ENCODE data around the gene DNAJA2.
"Not testable (repeated sequence)": the region's sequence is repeated elsewhere in the genome, so short reads cannot be mapped to it uniquely, and the experiment has no call there.

DNA sequence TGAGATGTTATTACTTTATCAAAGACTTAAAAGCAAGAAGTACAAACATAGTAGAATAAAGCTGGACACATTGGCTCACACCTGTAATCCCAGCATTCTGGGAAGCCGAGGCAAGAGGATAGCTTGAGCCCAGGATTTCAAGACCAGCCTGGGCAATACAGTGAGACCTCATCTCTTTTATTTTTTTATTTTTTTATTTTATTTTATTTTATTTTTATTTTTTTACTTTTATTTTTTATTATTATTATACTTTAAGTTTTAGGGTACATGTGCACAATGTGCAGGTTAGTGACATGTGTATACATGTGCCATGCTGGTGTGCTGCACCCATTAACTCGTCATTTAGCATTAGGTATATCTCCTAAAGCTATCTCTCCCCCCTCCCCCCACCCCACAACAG, 37.3 kb upstream of the DNAJA2 start:
- TF ChIP-seq JUN (CRISPR knock-in tag; IDR thresholded peaks at IDR 0.05); ZNF121 (CRISPR knock-in tag; IDR thresholded peaks at IDR 0.05); CTCF (IDR thresholded peaks at IDR 0.05); NFYB (CRISPR knock-in tag; conservative IDR thresholded peaks at IDR 0.05; ENCODE audit: low read depth); NR2C2 (CRISPR knock-in tag; IDR thresholded peaks at IDR 0.05); ZNF512 (CRISPR knock-in tag; IDR thresholded peaks at IDR 0.05; ENCODE audit: borderline replicate concordance); GABPB1 (CRISPR knock-in tag; IDR thresholded peaks at IDR 0.05); ZSCAN18 (CRISPR knock-in tag; IDR thresholded peaks at IDR 0.05): not testable (repeated sequence)
- TF ChIP-seq, protein P1, sequence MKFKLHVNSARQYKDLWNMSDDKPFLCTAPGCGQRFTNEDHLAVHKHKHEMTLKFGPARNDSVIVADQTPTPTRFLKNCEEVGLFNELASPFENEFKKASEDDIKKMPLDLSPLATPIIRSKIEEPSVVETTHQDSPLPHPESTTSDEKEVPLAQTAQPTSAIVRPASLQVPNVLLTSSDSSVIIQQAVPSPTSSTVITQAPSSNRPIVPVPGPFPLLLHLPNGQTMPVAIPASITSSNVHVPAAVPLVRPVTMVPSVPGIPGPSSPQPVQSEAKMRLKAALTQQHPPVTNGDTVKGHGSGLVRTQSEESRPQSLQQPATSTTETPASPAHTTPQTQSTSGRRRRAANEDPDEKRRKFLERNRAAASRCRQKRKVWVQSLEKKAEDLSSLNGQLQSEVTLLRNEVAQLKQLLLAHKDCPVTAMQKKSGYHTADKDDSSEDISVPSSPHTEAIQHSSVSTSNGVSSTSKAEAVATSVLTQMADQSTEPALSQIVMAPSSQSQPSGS (CRISPR knock-in tag; IDR thresholded peaks at IDR 0.05; ENCODE audit: borderline replicate concordance, low read depth), result not testable (repeated sequence)

Measured in WTC11 (cell line).